Measurements from ENCODE around the gene CPSF3.

DNA sequence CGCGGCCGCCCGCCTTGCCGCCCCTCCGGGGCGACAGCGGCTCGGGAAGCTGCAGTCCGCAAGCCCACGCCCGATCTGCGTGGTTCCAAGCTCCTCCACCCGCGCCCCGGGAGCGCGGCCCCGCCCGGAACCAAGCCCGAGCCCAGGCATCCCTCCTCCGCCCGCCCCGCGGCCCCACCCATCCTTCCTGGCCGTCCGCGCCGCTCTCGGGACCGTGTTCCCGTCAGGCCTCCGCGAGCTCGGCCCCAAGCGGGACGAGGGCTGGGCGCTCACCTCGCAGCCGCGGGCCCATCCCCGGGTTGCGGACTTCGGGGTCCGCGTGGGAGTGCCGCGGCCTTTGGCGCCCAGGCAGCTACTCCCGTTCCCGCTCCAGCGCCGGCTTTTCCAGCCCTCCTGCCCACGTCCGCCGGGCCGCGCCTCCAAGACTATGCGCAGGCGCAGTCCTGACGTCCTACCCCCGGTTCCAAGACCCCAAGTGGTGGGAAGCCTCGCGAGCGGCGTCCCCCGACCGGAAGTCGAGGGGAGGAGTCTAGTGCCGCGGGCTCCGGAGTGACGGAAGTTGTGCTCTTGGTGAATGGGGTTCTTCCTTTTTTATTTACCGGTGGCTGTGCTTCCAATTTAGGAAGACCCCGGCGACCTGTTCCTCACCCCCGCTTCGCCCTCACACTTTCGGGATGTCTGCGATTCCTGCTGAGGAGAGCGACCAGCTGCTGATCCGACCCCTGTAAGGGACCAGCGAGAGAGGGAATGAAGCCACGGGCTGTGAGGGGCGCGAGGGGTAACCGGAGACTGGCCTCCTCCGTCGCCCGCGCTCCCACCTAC is at the start of gene CPSF3, which contains the start of gene ITGB1BP1:
- TF ChIP-seq REST (IDR thresholded peaks at IDR 0.05; ENCODE audit: borderline replicate concordance in 1 of 2, low read depth in 1 of 2, low read length in 2 of 2) (peak in 1 of 2 experiments; percentile 39; a peak in 1 of 4 replicates), NFYB (CRISPR knock-in tag; IDR thresholded peaks at IDR 0.05) (peak; percentile 59), CEBPZ (IDR thresholded peaks at IDR 0.05; ENCODE audit: low read length) (no peak), ZNF414 (CRISPR knock-in tag; IDR thresholded peaks at IDR 0.05) (peak; percentile 75; the same call in 1 of the 2 replicates), ZSCAN31 (CRISPR knock-in tag; IDR thresholded peaks at IDR 0.05; ENCODE audit: low read depth) (peak; percentile 77), ZNF530 (CRISPR knock-in tag; IDR thresholded peaks at IDR 0.05; ENCODE audit: low read depth) (no peak), ZNF766 (CRISPR knock-in tag; IDR thresholded peaks at IDR 0.05; ENCODE audit: borderline replicate concordance) (0 out of 2 replicates have a peak, but pooled peaks have one; percentile 17), CTCF (CRISPR knock-in tag; IDR thresholded peaks at IDR 0.05) (peak; percentile 45; the same call in 1 of the 2 replicates)
